Measurements from ENCODE around the gene GMPR2.
"Not testable (repeated sequence)": the region's sequence is repeated elsewhere in the genome, so short reads cannot be mapped to it uniquely, and the experiment has no call there.

Gene GMPR2

DNA sequence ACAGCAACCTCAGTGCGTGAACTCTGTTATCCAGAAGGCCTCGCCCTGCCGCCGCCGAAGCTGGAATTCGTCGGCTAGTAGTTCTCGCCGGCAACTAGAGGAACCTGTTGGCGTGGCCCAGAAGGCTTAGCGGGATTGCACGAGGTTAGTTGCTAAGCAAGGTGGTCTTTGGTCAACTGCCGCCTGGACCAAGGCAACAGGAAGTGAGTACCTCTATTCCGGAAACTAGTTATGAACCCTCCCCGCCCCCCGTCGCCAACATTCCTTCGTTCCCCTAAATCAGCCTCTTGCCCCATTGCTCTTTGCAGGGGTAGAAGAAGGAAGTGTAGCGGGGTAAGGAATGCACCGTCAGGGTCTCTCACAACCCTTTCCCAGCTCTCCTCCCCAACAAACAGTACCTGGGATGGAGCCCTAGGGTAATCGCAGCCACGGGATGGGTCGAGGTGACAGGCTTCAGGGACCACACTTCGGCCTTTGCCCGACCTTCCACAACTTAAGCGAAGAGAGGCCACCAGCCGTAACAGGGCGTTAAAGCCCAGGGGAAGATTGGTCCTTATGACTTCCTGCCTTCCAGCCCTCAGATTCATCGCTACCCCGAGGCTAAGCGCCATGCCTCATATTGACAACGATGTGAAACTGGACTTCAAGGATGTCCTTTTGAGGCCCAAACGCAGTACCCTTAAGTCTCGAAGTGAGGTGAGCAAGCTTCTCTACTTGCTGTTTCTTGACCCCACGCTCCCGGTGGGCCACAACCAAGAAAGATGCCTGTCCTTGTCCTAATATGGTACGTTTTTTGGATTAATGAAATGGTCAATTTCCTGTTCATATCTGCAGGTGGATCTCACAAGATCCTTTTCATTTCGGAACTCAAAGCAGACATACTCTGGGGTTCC, at the start of gene GMPR2:
GMPR2 (plus strand) TSS at position 285 of the 893 bp plus-strand sequence; CDS start at position 610, 325 bp downstream.
- peak in 1 of 2 experiments; percentile 94 for DNase-seq

DNA sequence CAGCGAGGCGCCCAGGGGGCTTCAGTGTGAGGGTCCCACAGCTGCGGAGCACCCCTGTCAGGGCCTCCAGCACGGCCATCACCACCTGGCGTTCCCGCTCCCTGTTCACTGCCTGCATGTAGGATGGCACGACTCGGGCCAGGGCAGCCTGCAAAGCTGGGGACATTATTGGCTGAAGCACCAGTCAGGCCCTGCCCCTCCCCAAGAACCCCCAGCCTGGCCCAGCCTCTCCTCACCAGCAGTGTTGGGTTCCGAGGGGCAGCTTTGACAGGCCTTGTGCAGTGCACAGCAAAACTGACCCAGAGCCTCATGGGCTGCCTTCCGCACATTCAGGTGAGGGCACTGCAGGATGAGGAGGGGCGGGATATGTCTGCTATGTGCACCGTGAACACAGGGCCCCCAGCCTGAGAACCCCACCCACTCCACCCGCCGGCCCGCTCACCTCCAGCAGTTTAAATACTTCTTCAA, 49.7 kb upstream of the GMPR2 start:
- no peak for DNase-seq

DNA sequence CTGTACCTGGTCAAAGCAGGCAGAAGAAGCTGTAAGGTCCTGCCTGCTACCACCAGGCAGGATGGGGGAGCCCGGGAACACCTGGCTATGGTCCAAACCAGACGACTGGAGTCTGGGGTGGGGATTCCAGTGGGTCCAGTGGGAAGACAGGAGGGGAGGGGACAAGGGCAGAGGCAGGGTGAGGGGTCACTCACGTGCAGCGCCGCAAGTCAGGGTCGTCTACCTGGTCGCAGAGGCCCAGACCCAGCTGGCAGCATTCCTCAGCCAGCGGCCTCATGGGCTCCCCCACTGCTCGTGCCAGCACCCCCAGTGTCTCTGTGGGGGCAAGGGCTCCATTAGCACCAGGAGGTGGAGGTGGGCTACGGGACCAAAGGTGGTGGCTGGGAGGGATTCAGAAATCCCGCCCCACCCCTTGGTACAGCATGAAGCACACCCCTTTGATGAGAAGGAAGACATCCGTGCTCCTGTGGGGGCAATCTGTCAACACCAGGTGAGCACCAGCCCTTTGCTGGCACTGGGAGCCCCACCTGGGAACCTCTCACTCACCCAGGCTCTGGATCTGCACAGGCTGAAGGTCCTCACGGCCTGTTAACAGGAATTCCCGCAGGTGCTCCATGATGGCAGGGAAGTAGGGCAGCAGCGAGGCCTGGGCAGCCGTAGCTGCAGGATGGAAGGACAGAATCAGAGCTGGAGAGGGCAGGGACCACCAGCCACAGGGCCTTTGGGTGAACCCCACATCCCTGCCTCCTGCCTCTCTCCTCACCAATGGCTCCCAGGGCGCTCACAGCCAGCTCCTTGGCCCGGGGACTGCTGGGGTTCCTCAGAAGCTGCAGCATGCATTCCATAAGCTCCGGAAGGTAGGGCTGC, 48.4 kb upstream of the GMPR2 start:
- no peak for DNase-seq

DNA sequence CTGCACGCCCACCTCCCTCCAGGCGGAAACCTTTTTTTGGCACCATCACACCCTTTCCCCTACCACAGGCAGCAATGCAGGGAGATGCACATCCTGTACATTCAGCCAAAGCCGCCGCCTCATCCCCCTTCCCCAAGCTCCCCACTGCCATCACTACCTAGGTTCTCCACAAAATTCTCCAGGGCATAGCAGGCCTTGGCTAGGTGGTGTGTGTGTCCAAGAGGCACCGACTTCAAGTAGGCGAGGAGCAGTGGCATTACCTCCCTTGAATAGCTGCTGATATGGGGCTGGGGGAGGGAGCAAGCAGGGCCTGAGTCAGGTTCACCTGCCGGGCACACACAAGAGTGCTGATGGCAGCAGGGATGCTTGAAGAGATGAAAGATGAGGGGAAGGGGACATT, 47.7 kb upstream of the GMPR2 start:
- no peak for DNase-seq

DNA sequence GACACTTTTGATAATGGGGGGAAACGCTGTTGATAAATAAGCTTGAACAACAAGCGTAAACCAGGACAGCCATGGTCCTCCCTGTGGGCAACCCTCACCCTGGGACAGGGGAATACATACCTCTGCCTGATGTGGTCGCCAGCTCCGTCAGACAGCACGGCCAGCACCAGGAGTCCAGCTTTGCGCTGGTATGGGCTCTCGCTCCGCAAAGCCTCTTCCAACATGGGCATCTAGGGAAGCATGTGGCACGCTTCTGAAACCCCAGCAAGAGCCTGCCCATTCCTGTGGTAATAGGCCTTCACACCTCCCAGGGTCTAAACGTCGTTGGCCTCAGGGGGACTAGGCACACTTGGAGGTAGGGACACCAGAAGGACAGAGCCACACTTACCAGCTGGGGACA, 47.0 kb upstream of the GMPR2 start:
- DNase-seq, result no peak

DNA sequence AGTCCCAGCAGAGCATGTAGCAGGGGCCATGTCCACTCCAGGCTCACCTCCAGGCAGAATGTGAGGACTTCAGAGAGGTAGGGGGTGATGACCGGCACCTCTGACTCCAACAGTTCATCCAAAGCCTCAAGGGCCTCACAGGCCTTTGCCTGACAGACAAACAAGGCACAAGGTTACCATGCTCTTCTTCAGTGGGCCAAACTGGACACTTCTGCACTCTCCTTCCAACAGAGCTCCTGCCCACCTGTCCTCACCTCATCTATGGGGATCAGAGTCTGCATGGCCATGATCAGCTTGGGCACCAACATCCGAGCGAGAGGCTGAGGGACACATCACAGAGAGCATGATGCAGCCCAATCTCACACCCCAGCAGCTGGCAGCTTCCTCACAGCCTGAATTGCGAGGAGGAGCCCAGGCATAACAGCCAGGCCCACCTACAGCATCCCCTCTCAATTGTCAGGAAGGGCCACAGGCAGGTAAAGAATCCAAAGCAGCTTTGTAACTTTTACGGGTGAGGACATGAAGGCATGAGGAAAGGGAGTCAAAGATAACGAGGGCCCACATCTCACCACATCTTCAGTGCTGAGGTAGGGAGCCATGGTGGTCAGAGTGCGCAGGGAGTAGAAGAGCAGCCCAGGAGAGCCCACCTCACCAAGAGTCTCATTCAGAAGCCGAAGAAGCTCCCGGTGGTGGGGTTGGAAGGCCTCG, 45.7 kb upstream of the GMPR2 start:
- DNase-seq, result no peak

DNA sequence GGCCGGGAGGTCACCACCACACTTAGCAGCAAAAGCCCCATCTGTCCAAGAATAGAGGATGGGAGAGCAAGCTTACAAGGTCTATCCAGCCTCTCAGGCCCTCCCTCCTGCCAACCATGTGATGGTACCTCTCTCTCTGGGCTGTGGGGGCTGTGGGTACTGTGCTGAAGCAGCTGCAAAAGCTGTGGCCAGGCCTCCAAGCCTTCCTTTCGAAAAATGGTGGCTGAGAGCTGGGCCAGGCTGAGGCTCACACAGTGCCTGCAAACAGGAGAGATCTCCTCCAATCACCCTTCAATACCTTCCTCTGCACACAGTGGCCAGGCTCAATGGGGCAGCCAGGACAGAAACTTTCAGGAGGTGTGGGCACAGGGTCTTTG, 45.2 kb upstream of the GMPR2 start:
- DNase-seq, result no peak

DNA sequence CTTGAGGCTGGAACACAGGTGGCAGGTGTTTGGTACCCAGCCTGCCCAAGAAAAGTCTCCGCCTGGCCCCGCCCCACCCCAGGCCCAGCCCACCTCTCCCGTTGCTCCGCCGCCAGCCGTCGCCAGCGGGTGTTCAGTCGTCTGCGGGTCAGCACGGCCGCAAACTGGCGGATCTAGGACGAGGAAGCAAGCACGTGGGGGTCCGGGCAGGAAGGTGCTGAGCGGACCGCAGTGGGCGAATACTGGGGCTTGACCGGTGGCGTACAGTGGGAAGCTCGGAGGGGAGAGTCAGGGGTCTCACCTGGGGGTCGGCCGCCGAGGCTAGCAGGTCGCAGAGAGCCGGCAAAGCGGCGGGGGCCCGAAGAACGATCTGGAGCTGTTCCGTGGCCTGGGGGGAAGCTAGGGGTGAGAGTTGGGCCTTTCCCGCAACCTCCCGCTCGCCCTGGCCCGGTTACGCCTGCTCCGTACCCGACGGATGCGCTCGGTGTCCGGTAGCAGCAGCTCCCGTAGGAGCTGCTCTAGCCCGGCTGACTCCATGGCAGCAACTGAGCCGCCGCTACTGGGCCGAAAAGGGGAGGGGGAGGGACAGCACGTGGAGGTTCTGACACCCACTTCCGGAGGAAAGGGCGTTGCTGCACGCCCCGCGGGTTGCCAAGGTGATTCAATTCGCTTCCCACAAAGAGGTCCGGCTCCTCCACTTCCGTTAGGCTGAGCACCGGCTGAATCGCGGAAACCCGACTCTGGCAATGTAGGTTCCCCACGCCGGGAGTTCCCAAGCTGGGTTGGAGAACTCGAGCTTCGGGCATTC, 44.3 kb upstream of the GMPR2 start, which contains the start of gene IPO4:
IPO4 (minus strand) TSS at position 566 of the 808 bp plus-strand sequence; CDS start at position 537, 29 bp downstream.
- peak; percentile 97 to 100 for DNase-seq

DNA sequence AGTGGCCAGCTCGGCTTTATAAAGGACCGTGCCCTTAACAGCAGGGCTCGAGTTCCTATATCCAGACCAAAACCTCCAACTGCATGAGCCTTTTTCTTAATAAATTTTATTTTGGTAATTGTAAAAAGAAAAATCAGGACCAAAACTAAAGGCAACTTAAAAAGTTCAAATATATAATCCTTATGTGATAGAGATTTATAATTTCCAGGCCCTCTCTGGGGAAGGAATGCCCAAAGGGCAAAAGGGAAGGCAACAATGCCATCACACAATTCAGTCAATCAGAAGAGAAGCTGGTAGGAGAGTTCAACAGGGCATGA, 43.7 kb upstream of the GMPR2 start:
- DNase-seq, result no peak

DNA sequence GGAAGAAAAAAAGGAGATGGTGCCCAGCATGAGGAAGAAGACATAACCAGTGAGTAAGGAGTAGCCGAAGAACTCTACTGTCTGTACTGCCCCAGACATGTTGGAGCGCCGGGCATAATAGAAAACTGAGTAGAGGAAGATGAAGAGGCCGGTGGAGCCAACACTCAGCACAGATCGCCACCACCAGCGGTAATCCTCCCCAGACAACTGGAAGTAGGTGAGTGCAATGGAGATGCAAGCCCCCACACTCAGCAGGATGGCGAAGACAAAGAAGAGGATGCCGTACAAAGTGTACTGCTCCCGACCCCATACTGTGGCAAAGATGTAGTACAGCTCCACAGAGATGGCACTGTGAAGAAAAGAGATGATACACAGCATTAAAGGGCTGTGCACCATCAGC, 43.3 kb upstream of the GMPR2 start:
- no peak for DNase-seq

DNA sequence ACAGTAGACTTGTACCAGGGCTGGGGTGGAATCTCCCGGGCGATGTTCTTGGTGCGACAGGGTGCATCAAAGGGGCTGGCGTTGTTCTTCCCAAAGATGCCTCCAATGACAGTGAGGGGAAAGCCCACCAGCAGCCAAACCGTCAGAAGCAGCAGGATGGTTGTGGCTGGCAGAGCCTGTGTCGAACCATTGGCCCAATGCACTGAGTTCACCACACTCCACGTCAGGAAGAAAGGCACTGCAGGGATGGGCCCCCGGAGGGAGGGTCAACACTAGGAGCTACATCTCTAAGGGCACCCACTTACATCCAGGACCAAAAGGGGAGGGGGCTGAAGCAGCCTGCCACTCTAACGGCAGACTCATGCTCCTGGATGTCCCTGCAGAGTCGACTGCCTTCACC, 42.3 kb upstream of the GMPR2 start:
- DNase-seq, result no peak

DNA sequence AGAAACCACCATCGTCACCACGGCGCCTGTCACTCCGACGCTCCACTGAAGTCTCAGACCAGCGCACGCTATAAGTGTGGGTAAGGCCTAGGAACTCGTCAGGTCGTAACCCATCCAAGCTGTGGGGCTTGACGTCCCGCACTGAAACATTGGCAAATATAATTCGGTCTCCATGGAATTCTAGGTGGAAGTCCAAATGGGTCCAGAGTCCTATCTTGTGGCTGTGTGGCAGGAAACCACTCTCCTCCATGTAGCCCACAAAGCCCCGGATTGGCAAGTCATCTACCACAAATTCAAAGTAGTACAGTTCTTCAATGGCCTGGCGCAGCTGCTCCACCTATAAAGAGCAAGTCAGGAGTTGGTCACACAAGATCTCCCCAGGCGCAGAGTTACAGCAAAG, 39.8 kb upstream of the GMPR2 start:
- no peak for DNase-seq

DNA sequence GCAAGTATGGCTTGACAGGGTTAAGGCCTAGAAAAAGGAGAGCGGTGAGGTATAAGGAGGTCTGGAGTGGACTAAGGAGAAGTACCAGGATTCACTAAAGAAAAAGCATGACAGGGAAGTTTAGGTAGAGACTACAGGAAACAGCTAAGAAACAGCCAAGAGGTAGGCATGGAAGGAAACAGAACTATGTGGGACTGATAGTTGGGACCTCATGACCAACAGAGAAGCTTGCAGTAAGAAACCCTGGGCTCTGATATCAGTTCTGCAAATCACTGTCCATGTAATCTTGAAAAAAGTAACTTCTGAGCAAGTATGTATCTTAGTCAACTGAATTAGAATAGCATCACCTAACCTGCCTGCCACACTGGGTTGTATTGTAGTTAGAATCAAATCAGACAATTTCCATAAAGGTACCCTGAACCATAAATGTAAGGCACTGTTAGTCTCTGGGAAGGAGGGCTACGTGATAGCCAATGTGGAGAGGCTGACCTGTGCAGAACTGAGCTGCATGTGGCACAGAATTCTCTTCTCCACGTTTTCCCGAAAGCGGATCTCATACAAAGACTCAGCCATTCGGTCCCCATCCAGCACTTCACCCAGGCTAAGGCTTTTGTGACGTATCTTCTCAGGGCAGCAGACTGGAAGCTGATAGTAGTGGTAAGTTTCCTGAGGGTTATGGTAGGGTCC, 38.4 kb upstream of the GMPR2 start:
- DNase-seq, result no peak

DNA sequence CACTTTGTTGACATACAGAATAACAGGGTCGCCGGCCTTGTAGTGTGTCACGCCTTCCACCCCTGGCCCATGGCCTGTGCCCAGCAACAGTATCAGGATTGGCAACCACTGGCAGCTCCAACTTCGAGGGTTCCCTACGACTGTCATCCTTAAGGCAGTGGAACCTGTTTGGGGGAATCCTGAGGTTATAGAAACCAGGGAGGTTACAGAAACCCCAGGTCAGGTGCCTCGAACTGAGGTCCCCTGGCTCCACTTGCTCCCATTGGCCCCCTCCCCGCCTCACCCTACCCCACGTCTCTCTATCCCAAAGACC, 37.9 kb upstream of the GMPR2 start:
- no peak for DNase-seq

DNA sequence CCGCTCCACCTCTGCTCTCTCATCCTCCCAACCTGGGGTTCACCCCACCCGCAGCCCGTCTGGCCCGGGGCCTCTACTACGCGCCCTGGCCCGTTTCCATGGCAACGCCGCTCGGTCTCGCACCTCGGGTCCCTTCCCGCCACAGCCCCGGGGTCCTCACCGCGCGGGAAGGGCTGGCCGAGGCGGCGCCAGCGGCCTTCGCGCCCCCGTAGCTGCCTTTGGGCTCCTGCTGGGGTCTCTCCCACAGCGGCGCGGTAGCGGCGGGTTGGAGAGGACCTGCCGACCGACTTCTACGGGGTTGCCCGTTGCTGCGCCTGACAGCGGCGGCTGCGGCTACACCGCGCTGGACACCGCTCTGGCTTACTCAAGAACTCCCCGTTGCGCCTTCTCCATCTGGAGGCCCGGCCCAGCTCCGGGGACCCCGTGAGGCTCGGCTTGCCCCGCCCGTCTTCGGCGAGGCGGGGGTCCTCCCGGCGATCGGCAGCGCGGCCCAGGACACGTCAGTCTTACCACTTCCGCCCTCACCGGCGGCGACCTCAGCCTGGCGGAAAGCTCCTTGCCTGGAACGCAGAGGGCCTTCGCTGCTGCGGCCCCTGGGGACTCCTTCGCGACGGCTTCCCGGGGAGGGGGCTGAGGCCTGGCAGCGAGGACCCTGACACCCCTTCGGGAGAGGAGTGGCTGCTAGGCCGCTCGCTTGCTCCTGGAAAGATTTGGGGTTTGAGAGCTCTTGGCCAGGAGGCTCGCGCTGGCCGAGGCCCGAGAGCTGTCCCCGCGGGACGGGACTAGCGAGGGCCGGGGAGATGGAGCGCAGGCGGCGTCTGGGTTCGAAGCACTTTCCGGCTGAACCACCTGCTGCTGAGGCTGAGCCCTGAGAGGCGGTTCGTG, 37.3 kb upstream of the GMPR2 start, which contains the start of gene TM9SF1:
TM9SF1 (minus strand) TSS at position 256 of the 885 bp plus-strand sequence. CDS start 422 bp downstream, outside the sequence.
- peak; percentile 78 to 90 for DNase-seq

DNA sequence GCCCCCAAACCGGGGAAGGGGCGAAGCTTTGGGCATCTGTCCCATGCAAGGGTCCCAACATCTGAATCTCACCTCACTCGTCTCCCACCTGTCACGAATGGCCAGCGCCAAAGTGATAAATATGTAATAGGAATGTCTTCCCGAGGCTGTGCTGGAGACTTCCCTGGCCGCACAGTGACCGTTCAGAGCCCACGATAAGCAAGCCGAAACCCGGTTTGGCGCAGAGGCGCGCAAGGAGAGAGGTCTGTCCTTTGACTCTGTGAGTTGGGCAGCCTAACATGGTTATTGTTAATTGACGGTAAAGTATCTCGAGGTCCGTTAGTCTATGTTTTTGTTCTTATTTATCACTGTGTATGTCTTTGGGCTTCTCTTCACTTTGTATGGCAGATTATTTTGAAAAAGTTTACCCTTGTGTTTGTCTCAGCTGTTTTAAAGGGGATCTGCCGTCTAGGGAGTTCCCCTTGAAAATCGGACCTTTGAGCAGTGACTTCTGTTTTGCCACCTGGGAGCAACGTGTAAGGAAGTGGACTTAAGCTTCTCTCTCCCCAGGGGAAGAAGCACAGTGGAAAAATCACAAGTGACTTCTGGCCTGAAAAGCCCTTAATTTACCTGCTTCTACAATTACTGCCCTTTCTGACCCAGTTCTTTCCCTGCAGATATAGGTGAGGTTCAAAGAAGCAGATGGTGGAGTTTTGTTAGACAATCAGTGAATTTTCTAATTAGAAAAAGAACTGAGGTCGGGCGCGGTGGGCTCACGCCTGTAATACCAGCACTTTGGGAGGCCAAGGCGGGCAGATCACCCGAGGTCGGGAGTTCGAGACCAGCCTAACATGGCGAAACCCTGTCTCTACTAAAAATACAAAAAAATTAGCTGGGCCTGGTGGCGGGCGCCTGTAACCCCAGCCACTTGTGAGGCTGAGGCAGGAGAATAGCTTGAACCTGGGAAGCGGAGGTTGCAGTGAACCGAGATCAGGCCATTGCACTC, 36.4 kb upstream of the GMPR2 start:
- peak in 1 of 2 experiments; percentile 50 for DNase-seq

DNA sequence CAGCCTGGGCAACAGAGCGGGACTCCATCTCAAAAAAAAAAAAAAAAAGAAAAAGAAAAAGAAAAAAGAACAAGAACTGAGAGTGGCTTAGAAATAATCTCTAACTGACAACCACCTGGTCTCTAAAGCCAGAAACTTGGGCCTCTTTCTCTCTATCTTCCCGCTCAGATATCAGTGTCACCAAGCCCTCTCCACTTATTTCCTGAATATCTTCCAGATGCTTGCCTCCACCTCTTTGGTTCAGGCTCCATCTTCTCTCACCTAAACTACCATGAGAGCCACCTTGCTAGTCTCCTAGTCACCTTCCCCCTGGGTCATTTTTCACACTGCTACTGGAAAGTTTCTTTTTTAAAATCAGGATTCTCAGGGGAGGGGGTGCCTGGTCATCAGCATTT, 35.7 kb upstream of the GMPR2 start:
- no peak for DNase-seq

DNA sequence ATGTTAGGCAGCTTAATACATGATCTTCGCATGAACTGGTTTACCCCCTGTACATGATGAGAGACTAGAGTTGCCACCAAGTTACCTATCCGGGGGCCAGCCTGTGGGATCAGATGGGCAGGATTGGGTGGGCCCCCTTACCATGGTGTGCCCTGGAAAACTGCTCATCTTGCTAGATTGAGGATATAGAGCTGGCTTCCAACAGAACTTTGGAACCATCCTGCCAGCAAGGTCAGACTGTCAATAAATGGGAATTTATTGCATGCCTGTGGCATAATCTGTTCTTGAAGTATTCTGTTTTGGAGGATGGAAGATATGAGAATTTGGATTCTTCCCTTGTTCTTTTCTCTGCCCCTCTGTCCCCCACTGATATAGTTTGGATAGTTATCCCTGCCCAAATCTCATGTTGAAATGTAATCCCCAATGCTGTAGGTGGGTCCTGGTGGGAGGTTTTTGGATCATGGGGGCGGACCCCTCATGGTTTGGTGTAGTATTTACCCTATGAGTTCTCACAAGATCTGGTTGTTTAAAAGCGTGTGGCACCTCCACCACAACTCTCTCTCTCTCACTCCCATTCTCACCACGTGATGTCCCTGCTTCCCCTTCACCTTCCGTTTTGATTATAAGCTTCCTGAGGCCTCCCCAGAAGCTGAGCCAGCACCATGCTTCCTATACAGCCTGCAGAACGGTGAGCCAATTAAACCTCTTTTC, 33.8 kb upstream of the GMPR2 start:
- no peak for DNase-seq

DNA sequence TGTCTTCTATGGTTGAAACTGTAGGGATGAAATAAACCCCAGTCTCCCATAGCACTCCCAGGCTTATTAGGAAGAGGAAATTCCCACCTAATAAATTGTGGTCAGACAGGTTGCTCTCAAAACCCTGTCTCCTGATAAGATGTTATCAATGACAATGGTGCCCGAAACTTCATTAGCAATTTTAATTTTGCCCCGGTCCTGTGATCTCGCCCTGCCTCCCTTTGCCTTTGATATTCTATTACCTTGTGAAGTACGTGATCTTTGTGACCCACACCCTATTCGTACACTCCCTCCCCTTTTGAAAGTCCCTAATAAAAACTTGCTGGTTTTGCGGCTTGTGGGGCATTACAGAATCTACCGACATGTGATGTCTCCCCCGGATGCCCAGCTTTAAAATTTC, 30.2 kb upstream of the GMPR2 start:
- DNase-seq, result not testable (repeated sequence)

Data from NCI-H524 (cell line).